Liver (tissue), 9 donors: Measurements from ENCODE around the gene SCGB3A1. TPM values are rescaled to one million over a fixed set of nuclear protein-coding genes. Genes with fewer than 3 reads are reported as not detected.

Experiments used
- DNase-seq: peaks from one replicate; pipeline ENCODE4 v3.0.0-alpha.2; 2017; ENCODE audit warnings: low spot score
- H3K27ac ChIP-seq, 2 donors: one replicate each; pipeline ENCODE4 v1.7.0; 2013; ENCODE audit warnings: inconsistent platforms in 2 of 2, low read length in 2 of 2, control low read depth in 1 of 2, low read depth in 1 of 2, mild to moderate bottlenecking in 1 of 2
- H3K27me3 ChIP-seq, 4 donors: one replicate each; pipeline versions ENCODE4 v1.6.1 to v1.7.0; 2013; ENCODE audit warnings: low read length in 3 of 4, inconsistent platforms in 1 of 4, mild to moderate bottlenecking in 1 of 4, moderate library complexity in 1 of 4; ENCODE audit not compliant: control insufficient read depth in 4 of 4, insufficient read depth in 4 of 4
- H3K36me3 ChIP-seq, 4 donors: one replicate each; pipeline versions ENCODE4 v1.6.1 to v1.7.0; 2013; ENCODE audit warnings: low read length in 3 of 4, mild to moderate bottlenecking in 3 of 4, low read depth in 1 of 4, moderate library complexity in 1 of 4; ENCODE audit not compliant: control insufficient read depth in 4 of 4, insufficient read depth in 3 of 4
- H3K4me1 ChIP-seq, 4 donors: one replicate each; pipeline versions ENCODE4 v1.6.1 to v1.7.0; 2013; ENCODE audit warnings: low read length in 3 of 4, mild to moderate bottlenecking in 3 of 4, moderate library complexity in 1 of 4; ENCODE audit not compliant: control insufficient read depth in 4 of 4, insufficient read depth in 4 of 4
- H3K4me3 ChIP-seq, 3 donors: one replicate each; pipeline versions ENCODE4 v1.6.1 to v1.7.0; 2013; ENCODE audit warnings: low read length in 3 of 3, control low read depth in 1 of 3, low read depth in 1 of 3, mild to moderate bottlenecking in 1 of 3
- H3K9ac ChIP-seq, 2 donors: one replicate each; pipeline ENCODE4 v1.7.0; 2013; ENCODE audit warnings: low read length in 2 of 2, mild to moderate bottlenecking in 2 of 2, moderate library complexity in 2 of 2, control low read depth in 1 of 2, low read depth in 1 of 2
- H3K9me3 ChIP-seq, 4 donors: one replicate each; pipeline versions ENCODE4 v1.6.1 to v1.7.0; 2013; ENCODE audit warnings: low read length in 3 of 4; ENCODE audit not compliant: control insufficient read depth in 4 of 4
- EGR1 ChIP-seq, 2 donors: IDR thresholded peaks; 2 replicates each; pipeline ENCODE4 v1.6.1; 2016 to 2018; ENCODE audit warnings: antibody characterized with exemption in 2 of 2, low read depth in 2 of 2
- FOXA1 ChIP-seq: IDR thresholded peaks from 2 replicates; pipeline ENCODE4 v1.6.1; 2016; ENCODE audit warnings: antibody characterized with exemption
- FOXA2 ChIP-seq: IDR thresholded peaks from 2 replicates; pipeline ENCODE4 v1.6.1; 2016; ENCODE audit warnings: antibody characterized with exemption
- HNF4A ChIP-seq, 2 donors: conservative IDR thresholded peaks; 2 replicates each; pipeline ENCODE4 v1.6.1; 2016; ENCODE audit warnings: antibody characterized with exemption in 2 of 2, mild to moderate bottlenecking in 2 of 2
- HNF4G ChIP-seq: IDR thresholded peaks from 2 replicates; pipeline ENCODE4 v1.6.1; 2016; ENCODE audit warnings: antibody characterized with exemption
- JUND ChIP-seq, 2 donors: IDR thresholded peaks; 2 replicates each; pipeline ENCODE4 v1.6.1; 2016; ENCODE audit warnings: antibody characterized with exemption in 2 of 2
- NR2F2 ChIP-seq: IDR thresholded peaks from 2 replicates; pipeline ENCODE4 v1.6.1; 2016; ENCODE audit warnings: antibody characterized with exemption
- RAD21 ChIP-seq, 2 donors: IDR thresholded peaks; 2 replicates each; pipeline ENCODE4 v1.6.1; 2016; ENCODE audit warnings: antibody characterized with exemption in 2 of 2, mild to moderate bottlenecking in 2 of 2
- RXRA ChIP-seq, 2 donors: IDR thresholded peaks; 2 replicates each; pipeline ENCODE4 v1.6.1; 2017 to 2018; ENCODE audit warnings: antibody characterized with exemption in 2 of 2, mild to moderate bottlenecking in 1 of 2
- SP1 ChIP-seq: IDR thresholded peaks from 2 replicates; pipeline ENCODE4 v1.6.1; 2018; ENCODE audit warnings: antibody characterized with exemption, mild to moderate bottlenecking
- TAF1 ChIP-seq: conservative IDR thresholded peaks from 2 replicates; pipeline ENCODE4 v1.6.1; 2016; ENCODE audit warnings: antibody characterized with exemption, mild to moderate bottlenecking
- YY1 ChIP-seq: IDR thresholded peaks from 2 replicates; pipeline ENCODE4 v1.6.1; 2016; ENCODE audit warnings: antibody characterized with exemption, mild to moderate bottlenecking
- WGBS: extraction: QIAGEN DNeasy Blood & Tissue Kit; methylation state at CpG from one replicate; pipeline ENCODE4 v1.1.7; 2013; 5-methylcytosine and 5-hydroxymethylcytosine counted together
- polyA plus RNA-seq, 2 donors: library from polyadenylated mRNA; stranded (reverse) in 1 of 2; unstranded in 1 of 2; fragments of 200-250 nt in 1 of 2; fragments of >200 nt in 1 of 2; fragmentation: Nextera tagmentation in 1 of 2; extraction: Ambion mirVana in 1 of 2; gene quantifications; one replicate each; pipeline versions ENCODE4 v1.2.1 to v1.2.3, GENCODE V29; 2013 to 2015
- total RNA-seq, 2 donors: library from RNA; depleted of rRNA; stranded (reverse); fragments of >200 nt; gene quantifications; one replicate each; pipeline ENCODE4 v1.2.3, GENCODE V29; 2014
- TF ChIP-seq, protein P1 (sequence below): fragments of 150-350 bp; IDR thresholded peaks from 2 replicates; pipeline ENCODE4 v1.5.1; 2017; ENCODE audit warnings: improper control_type of control experiment, low read depth, low read length; ENCODE audit not compliant: missing input control
- TF ChIP-seq, protein P2 (sequence below): IDR thresholded peaks from 2 replicates; pipeline ENCODE4 v1.6.1; 2016; ENCODE audit warnings: antibody characterized with exemption
- TF ChIP-seq, protein P3 (sequence below): IDR thresholded peaks from 2 replicates; pipeline ENCODE4 v1.6.1; 2016; ENCODE audit warnings: antibody characterized with exemption, mild to moderate bottlenecking
- TF ChIP-seq, protein P4 (sequence below): IDR thresholded peaks from 2 replicates; pipeline ENCODE4 v1.6.1; 2016; ENCODE audit warnings: antibody characterized with exemption
- donor health status: healthy.
- donor health status: healthy.
- donor health status: healthy.
- donor health status: healthy.
- donor health status: healthy.

SCGB3A1 gene
- total and polyA plus RNA-seq, 4 donors, result 1.5 TPM; not detected in 2

DNA sequence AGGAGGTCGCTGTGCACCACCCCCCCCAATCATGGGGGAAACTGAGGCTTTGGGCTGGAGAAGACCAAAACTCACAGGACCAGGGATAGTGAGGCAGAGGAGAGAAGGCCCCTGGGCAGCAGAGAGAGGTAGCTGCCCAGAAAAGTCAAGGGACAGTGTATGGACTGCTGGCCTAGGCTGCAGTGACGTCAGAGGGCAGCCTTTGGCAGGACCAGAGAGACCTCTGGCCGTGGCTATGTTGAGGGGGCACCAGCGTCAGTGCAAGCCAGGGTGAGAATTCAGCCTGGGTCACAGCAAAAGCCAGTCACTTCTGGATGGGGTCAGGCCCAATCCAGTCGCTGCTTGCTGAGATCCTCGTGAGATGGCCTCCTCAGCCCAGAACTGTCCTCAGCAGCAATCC is 31.6 kb upstream of the SCGB3A1 start:
- no peak for DNase-seq
- Histone ChIP-seq H3K9ac (no peak overlapping the region), H3K4me3 (no peak overlapping the region), H3K27me3 (peaks cover 0 to 10% (median 0%) of the 10 kb centered on the region in 4 donors), H3K9me3 (no peaks in the 10 kb centered on the region), H3K4me1 (peaks cover 3 to 8% (median 4%) of the 10 kb centered on the region in 4 donors), H3K36me3 (no peaks in the 10 kb centered on the region), H3K27ac (no peak overlapping the region)
- WGBS, result 79% methylated on average over 6 of the region's 6 CpGs
- TF ChIP-seq HNF4A (conservative IDR thresholded peaks at IDR 0.05) (no peak), JUND (IDR thresholded peaks at IDR 0.05) (no peak), HNF4G (no peak), SP1 (no peak)
- TF ChIP-seq, protein P1, sequence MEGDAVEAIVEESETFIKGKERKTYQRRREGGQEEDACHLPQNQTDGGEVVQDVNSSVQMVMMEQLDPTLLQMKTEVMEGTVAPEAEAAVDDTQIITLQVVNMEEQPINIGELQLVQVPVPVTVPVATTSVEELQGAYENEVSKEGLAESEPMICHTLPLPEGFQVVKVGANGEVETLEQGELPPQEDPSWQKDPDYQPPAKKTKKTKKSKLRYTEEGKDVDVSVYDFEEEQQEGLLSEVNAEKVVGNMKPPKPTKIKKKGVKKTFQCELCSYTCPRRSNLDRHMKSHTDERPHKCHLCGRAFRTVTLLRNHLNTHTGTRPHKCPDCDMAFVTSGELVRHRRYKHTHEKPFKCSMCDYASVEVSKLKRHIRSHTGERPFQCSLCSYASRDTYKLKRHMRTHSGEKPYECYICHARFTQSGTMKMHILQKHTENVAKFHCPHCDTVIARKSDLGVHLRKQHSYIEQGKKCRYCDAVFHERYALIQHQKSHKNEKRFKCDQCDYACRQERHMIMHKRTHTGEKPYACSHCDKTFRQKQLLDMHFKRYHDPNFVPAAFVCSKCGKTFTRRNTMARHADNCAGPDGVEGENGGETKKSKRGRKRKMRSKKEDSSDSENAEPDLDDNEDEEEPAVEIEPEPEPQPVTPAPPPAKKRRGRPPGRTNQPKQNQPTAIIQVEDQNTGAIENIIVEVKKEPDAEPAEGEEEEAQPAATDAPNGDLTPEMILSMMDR, result no peak

DNA sequence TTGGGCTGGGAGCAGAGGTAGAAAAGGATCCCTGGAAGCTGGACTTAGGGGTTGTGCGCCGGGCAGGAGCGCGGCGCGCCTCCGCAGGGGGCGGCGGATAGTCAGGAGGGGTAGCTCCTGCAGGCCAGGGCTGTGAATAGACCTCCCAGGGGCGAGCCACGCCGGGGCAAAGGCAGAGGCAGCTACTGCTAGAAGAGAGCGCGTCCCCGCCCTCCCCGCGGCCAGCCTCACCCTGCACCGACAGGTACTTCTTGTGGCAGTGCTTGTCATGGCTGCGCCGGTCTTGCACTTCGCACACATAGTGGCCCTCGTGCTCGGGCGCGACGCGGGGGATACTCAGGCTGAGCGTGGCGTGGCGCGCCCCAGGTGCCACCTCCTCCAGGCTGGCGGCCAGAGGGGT is 30.0 kb upstream of the SCGB3A1 start:
- no peak overlapping the region for H3K27ac ChIP-seq
- no peak overlapping the region for H3K9ac ChIP-seq
- no peak for DNase-seq
- no peak overlapping the region for H3K4me3 ChIP-seq
- no peaks in the 10 kb centered on the region for H3K36me3 ChIP-seq
- peaks cover 3 to 8% (median 4%) of the 10 kb centered on the region in 4 donors for H3K4me1 ChIP-seq
- TF ChIP-seq, protein P1, result no peak
- no peak for TF ChIP-seq HNF4A (conservative IDR thresholded peaks at IDR 0.05)
- TF ChIP-seq HNF4G, result no peak
- TF ChIP-seq RXRA (IDR thresholded peaks at IDR 0.05), result no peak
- no peak for TF ChIP-seq JUND (IDR thresholded peaks at IDR 0.05)
- TF ChIP-seq YY1, result no peak
- no peak for TF ChIP-seq RAD21 (IDR thresholded peaks at IDR 0.05)
- no peak for TF ChIP-seq EGR1 (IDR thresholded peaks at IDR 0.05; ENCODE audit: low read depth in 2 of 2)
- H3K27me3 ChIP-seq, result peaks cover 0 to 10% (median 0%) of the 10 kb centered on the region in 4 donors
- H3K9me3 ChIP-seq, result no peaks in the 10 kb centered on the region
- 75% methylated on average over 32 of the region's 32 CpGs for WGBS

DNA sequence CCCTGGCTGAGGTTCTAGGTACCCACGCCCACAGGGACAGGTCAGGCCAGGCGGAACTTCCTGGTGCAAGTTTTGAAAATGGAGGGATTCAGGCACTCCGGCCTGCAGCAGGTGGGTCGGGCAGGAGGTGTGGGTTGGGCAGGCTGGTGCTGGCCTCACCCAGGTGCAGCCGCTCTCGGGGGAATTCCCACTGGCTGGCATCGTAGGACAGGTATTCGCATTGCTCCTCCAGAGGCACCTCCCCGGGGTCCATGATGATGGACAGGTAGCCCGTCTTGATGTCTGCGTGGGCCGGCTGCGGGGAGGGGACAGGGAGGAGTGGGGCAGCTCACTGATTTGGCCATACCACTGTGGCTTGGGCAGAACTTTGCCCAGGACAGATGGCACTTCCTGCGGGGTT is 28.7 kb upstream of the SCGB3A1 start:
- Histone ChIP-seq H3K4me1 (peaks cover 3 to 8% (median 4%) of the 10 kb centered on the region in 4 donors), H3K9me3 (no peaks in the 10 kb centered on the region), H3K36me3 (no peaks in the 10 kb centered on the region), H3K4me3 (no peak overlapping the region), H3K9ac (no peak overlapping the region), H3K27ac (no peak overlapping the region), H3K27me3 (peaks cover 0 to 10% (median 0%) of the 10 kb centered on the region in 4 donors)
- WGBS, result 87% methylated on average over 14 of the region's 14 CpGs
- DNase-seq, result no peak
- TF ChIP-seq NR2F2 (no peak), SP1 (no peak), HNF4A (conservative IDR thresholded peaks at IDR 0.05) (no peak), RAD21 (IDR thresholded peaks at IDR 0.05) (no peak), EGR1 (IDR thresholded peaks at IDR 0.05; ENCODE audit: low read depth in 2 of 2) (no peak), FOXA1 (no peak), HNF4G (no peak), TAF1 (no peak), JUND (IDR thresholded peaks at IDR 0.05) (no peak), FOXA2 (no peak)
- TF ChIP-seq, protein P2, sequence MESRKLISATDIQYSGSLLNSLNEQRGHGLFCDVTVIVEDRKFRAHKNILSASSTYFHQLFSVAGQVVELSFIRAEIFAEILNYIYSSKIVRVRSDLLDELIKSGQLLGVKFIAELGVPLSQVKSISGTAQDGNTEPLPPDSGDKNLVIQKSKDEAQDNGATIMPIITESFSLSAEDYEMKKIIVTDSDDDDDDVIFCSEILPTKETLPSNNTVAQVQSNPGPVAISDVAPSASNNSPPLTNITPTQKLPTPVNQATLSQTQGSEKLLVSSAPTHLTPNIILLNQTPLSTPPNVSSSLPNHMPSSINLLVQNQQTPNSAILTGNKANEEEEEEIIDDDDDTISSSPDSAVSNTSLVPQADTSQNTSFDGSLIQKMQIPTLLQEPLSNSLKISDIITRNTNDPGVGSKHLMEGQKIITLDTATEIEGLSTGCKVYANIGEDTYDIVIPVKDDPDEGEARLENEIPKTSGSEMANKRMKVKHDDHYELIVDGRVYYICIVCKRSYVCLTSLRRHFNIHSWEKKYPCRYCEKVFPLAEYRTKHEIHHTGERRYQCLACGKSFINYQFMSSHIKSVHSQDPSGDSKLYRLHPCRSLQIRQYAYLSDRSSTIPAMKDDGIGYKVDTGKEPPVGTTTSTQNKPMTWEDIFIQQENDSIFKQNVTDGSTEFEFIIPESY, result no peak
- TF ChIP-seq, protein P3, sequence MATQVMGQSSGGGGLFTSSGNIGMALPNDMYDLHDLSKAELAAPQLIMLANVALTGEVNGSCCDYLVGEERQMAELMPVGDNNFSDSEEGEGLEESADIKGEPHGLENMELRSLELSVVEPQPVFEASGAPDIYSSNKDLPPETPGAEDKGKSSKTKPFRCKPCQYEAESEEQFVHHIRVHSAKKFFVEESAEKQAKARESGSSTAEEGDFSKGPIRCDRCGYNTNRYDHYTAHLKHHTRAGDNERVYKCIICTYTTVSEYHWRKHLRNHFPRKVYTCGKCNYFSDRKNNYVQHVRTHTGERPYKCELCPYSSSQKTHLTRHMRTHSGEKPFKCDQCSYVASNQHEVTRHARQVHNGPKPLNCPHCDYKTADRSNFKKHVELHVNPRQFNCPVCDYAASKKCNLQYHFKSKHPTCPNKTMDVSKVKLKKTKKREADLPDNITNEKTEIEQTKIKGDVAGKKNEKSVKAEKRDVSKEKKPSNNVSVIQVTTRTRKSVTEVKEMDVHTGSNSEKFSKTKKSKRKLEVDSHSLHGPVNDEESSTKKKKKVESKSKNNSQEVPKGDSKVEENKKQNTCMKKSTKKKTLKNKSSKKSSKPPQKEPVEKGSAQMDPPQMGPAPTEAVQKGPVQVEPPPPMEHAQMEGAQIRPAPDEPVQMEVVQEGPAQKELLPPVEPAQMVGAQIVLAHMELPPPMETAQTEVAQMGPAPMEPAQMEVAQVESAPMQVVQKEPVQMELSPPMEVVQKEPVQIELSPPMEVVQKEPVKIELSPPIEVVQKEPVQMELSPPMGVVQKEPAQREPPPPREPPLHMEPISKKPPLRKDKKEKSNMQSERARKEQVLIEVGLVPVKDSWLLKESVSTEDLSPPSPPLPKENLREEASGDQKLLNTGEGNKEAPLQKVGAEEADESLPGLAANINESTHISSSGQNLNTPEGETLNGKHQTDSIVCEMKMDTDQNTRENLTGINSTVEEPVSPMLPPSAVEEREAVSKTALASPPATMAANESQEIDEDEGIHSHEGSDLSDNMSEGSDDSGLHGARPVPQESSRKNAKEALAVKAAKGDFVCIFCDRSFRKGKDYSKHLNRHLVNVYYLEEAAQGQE, result no peak
- TF ChIP-seq, protein P4, sequence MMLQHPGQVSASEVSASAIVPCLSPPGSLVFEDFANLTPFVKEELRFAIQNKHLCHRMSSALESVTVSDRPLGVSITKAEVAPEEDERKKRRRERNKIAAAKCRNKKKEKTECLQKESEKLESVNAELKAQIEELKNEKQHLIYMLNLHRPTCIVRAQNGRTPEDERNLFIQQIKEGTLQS, result no peak
